Measurements from ENCODE around the gene N4BP2L1.

The N4BP2L1 gene

GRCh38 chr13:32438871-32439270 is 10.9 kb upstream of the N4BP2L1 start:
- no peak for TF ChIP-seq CTCF (IDR thresholded peaks at IDR 0.05; ENCODE audit: borderline replicate concordance, control extremely low read depth, extremely low read depth, insufficient read depth, missing control alignments)
- no peak for DNase-seq (ENCODE audit: low spot score)
- in situ Hi-C loops (cut with MboI; ENCODE audit: low sequenced_read_pairs, unreplicated experiment), result no loop called here

- TF ChIP-seq CTCF (IDR thresholded peaks at IDR 0.05; ENCODE audit: borderline replicate concordance, control extremely low read depth, extremely low read depth, insufficient read depth, missing control alignments), result no peak
- in situ Hi-C loops (cut with MboI; ENCODE audit: low sequenced_read_pairs, unreplicated experiment), result no loop called here
- DNase-seq (ENCODE audit: low spot score), result no peak
Measured at GRCh38 chr13:32432856-32433255, 4.9 kb upstream of the N4BP2L1 start.

- in situ Hi-C loops (cut with MboI; ENCODE audit: low sequenced_read_pairs, unreplicated experiment), result no loop called here
Measured at GRCh38 chr13:32431361-32431760, 3.4 kb upstream of the N4BP2L1 start.

GRCh38 chr13:32430018-32430747 is 2.3 kb upstream of the N4BP2L1 start:
- TF ChIP-seq CTCF (IDR thresholded peaks at IDR 0.05; ENCODE audit: borderline replicate concordance, control extremely low read depth, extremely low read depth, insufficient read depth, missing control alignments), result no peak
- DNase-seq (ENCODE audit: low spot score), result no peak
- in situ Hi-C loops (cut with MboI; ENCODE audit: low sequenced_read_pairs, unreplicated experiment), result no loop called here

More at GRCh38 chr13:32431361-32431760, 3.4 kb upstream of the N4BP2L1 start:
- DNase-seq (ENCODE audit: low spot score), result no peak
- TF ChIP-seq CTCF (IDR thresholded peaks at IDR 0.05; ENCODE audit: borderline replicate concordance, control extremely low read depth, extremely low read depth, insufficient read depth, missing control alignments), result no peak

GRCh38 chr13:32429433-32429909 is 1.5 kb upstream of the N4BP2L1 start:
- no peak for DNase-seq (ENCODE audit: low spot score)
- TF ChIP-seq CTCF (IDR thresholded peaks at IDR 0.05; ENCODE audit: borderline replicate concordance, control extremely low read depth, extremely low read depth, insufficient read depth, missing control alignments), result no peak
- in situ Hi-C loops (cut with MboI; ENCODE audit: low sequenced_read_pairs, unreplicated experiment), result no loop called here

- in situ Hi-C loops (cut with MboI; ENCODE audit: low sequenced_read_pairs, unreplicated experiment), result no loop called here
- no peak for DNase-seq (ENCODE audit: low spot score)
- no peak for TF ChIP-seq CTCF (IDR thresholded peaks at IDR 0.05; ENCODE audit: borderline replicate concordance, control extremely low read depth, extremely low read depth, insufficient read depth, missing control alignments)
Measured at GRCh38 chr13:32428581-32429432, 877 bp upstream of the N4BP2L1 start.

Data from GM13976 (cell line).